Mesendoderm (in vitro differentiated cells): ENCODE data around the gene CPNE8.

Experiments used
- DNase-seq: peaks from one replicate; pipeline ENCODE4 v3.0.0; 2013
- H2AK5ac ChIP-seq: 2 replicates; pipeline ENCODE4 v1.6.1; 2013; ENCODE audit warnings: low read length, inconsistent platforms
- H2BK120ac ChIP-seq: 2 replicates; pipeline ENCODE4 v1.6.1; 2013; ENCODE audit warnings: low read depth, mild to moderate bottlenecking, low read length, moderate library complexity, mixed read lengths
- H2BK15ac ChIP-seq: replicated peaks from 2 replicates; pipeline ENCODE4 v1.6.1; 2013; ENCODE audit warnings: low read depth, mild to moderate bottlenecking, moderate library complexity
- H2BK5ac ChIP-seq: 2 replicates; pipeline ENCODE4 v1.6.1; 2013; ENCODE audit warnings: low read length, inconsistent platforms
- H3K18ac ChIP-seq: 2 replicates; pipeline ENCODE4 v1.6.1; 2013; ENCODE audit warnings: mild to moderate bottlenecking, low read length, mixed read lengths
- H3K23ac ChIP-seq: one replicate; pipeline ENCODE4 v1.6.1; 2013; ENCODE audit warnings: low read length
- H3K27ac ChIP-seq: 2 replicates; pipeline ENCODE4 v1.5.1; 2013; ENCODE audit warnings: low read depth, mild to moderate bottlenecking, inconsistent platforms, low read length, moderate library complexity
- H3K27me3 ChIP-seq: 2 replicates; pipeline ENCODE4 v1.6.1; 2013; ENCODE audit warnings: low read length, control low read depth, mild to moderate bottlenecking, inconsistent platforms; ENCODE audit not compliant: insufficient read depth, poor library complexity
- H3K36me3 ChIP-seq: 2 replicates; pipeline ENCODE4 v1.6.1; 2013; ENCODE audit warnings: low read length, inconsistent platforms; ENCODE audit not compliant: control insufficient read depth, insufficient read depth
- H3K4ac ChIP-seq: one replicate; pipeline ENCODE4 v1.6.1; 2013; ENCODE audit warnings: low read depth, mild to moderate bottlenecking, low read length, moderate library complexity
- H3K4me1 ChIP-seq: 2 replicates; pipeline ENCODE4 v1.6.1; 2013; ENCODE audit warnings: low read depth, low read length, inconsistent platforms; ENCODE audit not compliant: control insufficient read depth
- H3K4me2 ChIP-seq: 2 replicates; pipeline ENCODE4 v1.6.1; 2013; ENCODE audit warnings: low read length
- H3K4me3 ChIP-seq: 2 replicates; pipeline ENCODE4 v1.5.1; 2013; ENCODE audit warnings: mild to moderate bottlenecking, low read length
- H3K56ac ChIP-seq: one replicate; pipeline ENCODE4 v1.6.1; 2013; ENCODE audit warnings: low read length
- H3K79me1 ChIP-seq: 2 replicates; pipeline ENCODE4 v1.6.1; 2013; ENCODE audit warnings: low read length, inconsistent platforms
- H3K79me2 ChIP-seq: 2 replicates; pipeline ENCODE4 v1.6.1; 2013; ENCODE audit warnings: mild to moderate bottlenecking, low read length; ENCODE audit not compliant: control insufficient read depth, insufficient read depth
- H3K9ac ChIP-seq: 2 replicates; pipeline ENCODE4 v1.6.1; 2013; ENCODE audit warnings: low read length, inconsistent platforms
- H4K5ac ChIP-seq: one replicate; pipeline ENCODE4 v1.6.1; 2013; ENCODE audit warnings: low read length
- H4K8ac ChIP-seq: one replicate; pipeline ENCODE4 v1.6.1; 2013; ENCODE audit warnings: low read depth, mild to moderate bottlenecking, control low read depth, low read length, moderate library complexity
- WGBS: extraction: QIAGEN DNeasy Blood & Tissue Kit; methylation state at CpG from one replicate; pipeline ENCODE4 v1.1.7; 2013; ENCODE audit warnings: low lambda C conversion rate, missing lambda C conversion rate; ENCODE audit not compliant: insufficient coverage; ENCODE audit errors: extremely low coverage; 5-methylcytosine and 5-hydroxymethylcytosine counted together

Gene CPNE8

DNA sequence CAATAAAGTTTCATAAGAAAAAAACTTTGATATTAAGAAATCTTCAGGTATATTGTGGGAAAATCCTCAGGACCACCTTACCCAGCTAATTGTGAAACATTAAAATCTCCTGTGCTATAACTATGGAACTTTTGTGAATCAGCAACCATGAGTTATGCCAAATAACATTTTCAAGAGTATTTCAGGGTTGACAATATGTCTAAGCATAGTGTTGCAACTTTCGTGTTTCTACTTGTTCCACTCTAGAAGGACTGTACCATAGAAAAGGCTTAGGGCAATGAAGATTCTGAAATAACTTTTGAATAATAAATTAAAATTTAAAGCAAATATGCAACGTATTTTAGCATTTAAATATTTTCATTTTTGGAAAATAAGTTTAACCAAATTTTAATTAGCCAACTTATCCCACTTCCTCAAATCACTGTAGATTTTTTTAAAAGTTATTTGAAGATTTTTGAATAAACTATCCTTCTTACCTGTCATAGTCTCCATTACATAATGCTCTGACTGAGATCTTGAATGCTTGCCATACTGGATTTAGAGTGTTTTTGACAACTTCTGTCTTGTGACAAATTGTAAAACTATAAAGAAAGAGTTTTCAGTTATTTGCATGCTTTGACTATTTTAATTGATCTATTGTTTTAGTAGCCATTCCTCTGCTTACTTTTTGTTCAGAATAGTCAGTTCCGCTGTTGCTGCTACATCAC, 143.6 kb downstream of the CPNE8 start:
- no peak for DNase-seq
- Histone ChIP-seq H3K56ac (no peak overlapping the region), H2BK5ac (no peak overlapping the region), H3K4ac (no peak overlapping the region), H2BK120ac (no peak overlapping the region), H3K27me3 (no peaks in the 10 kb centered on the region), H3K4me2 (no peak overlapping the region), H3K23ac (no peak overlapping the region), H3K18ac (no peak overlapping the region), H3K79me2 (no peaks in the 10 kb centered on the region), H3K9ac (no peak overlapping the region), H3K4me3 (no peak overlapping the region), H3K27ac (no peak overlapping the region), H4K8ac (no peak overlapping the region), H4K5ac (no peak overlapping the region), H3K79me1 (no peaks in the 10 kb centered on the region), H3K4me1 (no peaks in the 10 kb centered on the region), H2AK5ac (no peak overlapping the region), H3K36me3 (no peaks in the 10 kb centered on the region), H2BK15ac (no peak overlapping the region)
- WGBS: no CpG with 5 or more reads among the region's 3 CpGs

DNA sequence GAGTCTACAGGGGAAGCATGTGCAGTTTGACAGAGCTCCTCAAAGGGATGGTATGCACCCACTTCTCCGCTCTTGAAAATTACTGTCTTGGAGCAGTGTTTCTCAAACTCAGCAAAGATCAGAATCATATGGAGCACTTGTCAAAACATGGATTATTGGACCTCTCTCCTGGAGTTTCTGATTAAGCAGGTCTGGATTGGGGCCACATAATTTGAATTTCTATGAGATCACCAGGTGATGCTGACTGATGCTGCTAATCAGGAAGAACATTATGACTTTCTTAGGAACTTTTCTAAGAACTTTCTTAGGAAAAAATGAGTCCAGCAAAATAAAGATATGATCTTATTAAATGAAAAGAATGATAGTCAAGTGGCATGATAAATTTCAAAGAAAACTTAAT, 144.3 kb downstream of the CPNE8 start:
- Histone ChIP-seq H2BK5ac (no peak overlapping the region), H3K79me2 (no peaks in the 10 kb centered on the region), H2BK15ac (no peak overlapping the region), H4K8ac (no peak overlapping the region), H3K4me3 (no peak overlapping the region), H3K79me1 (no peaks in the 10 kb centered on the region), H3K18ac (no peak overlapping the region), H2BK120ac (no peak overlapping the region), H3K4me2 (no peak overlapping the region), H2AK5ac (no peak overlapping the region), H3K9ac (no peak overlapping the region), H3K4me1 (no peaks in the 10 kb centered on the region), H3K56ac (no peak overlapping the region), H3K4ac (no peak overlapping the region), H4K5ac (no peak overlapping the region), H3K36me3 (no peaks in the 10 kb centered on the region), H3K23ac (no peak overlapping the region), H3K27me3 (no peaks in the 10 kb centered on the region), H3K27ac (no peak overlapping the region)
- no peak for DNase-seq
- WGBS: no CpG with 5 or more reads among the region's 1 CpG

DNA sequence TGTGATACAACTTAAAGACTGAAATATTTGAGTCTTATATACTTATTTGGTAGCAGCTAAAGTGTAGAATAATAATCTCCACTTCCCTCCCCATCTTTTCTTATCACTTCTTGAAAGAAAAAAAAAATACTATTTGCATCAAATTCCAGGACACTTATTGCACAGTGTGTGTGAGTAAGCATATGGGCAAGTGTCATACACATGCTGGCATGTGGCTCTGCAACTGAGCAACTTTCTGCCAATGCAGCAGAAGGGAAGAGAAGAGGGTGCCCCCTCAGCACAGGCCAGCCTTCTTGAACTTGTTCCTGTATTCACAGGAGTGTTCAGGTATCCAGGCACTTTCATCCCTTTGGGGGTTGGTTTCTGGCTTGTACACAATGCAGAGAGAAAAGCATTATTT, 145.8 kb downstream of the CPNE8 start:
- Histone ChIP-seq H3K4ac (no peak overlapping the region), H2BK120ac (no peak overlapping the region), H3K27me3 (no peaks in the 10 kb centered on the region), H3K79me1 (no peaks in the 10 kb centered on the region), H2AK5ac (no peak overlapping the region), H3K79me2 (no peaks in the 10 kb centered on the region), H3K27ac (no peak overlapping the region), H3K4me3 (no peak overlapping the region), H3K18ac (no peak overlapping the region), H3K4me1 (no peaks in the 10 kb centered on the region), H2BK5ac (no peak overlapping the region), H2BK15ac (no peak overlapping the region), H3K9ac (no peak overlapping the region), H3K4me2 (no peak overlapping the region), H4K8ac (no peak overlapping the region), H4K5ac (no peak overlapping the region), H3K56ac (no peak overlapping the region), H3K23ac (no peak overlapping the region), H3K36me3 (no peaks in the 10 kb centered on the region)
- DNase-seq: no peak

DNA sequence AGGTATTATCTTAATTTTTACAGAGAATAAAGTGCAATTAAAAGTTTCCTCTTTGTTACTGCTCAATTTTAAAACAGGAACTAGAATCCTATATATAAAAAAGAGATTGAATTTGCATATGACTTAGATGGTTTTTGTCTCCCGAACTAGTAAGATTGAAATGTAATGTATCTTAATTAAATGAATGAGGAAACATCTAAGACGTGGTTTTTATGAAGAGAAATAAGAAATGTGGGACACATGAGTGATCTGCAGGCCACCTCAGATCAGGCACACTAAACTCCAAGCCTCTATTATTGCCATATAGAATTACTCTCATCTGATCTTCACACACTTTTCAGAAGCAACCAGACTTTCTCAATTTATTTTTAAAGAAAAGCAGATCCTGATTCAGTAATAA, 158.6 kb downstream of the CPNE8 start:
- Histone ChIP-seq H3K4me2 (no peak overlapping the region), H3K36me3 (no peaks in the 10 kb centered on the region), H3K18ac (no peak overlapping the region), H3K56ac (no peak overlapping the region), H2BK5ac (no peak overlapping the region), H2BK15ac (no peak overlapping the region), H4K8ac (no peak overlapping the region), H3K23ac (no peak overlapping the region), H3K27ac (no peak overlapping the region), H3K79me2 (no peaks in the 10 kb centered on the region), H3K4me1 (no peaks in the 10 kb centered on the region), H4K5ac (no peak overlapping the region), H3K27me3 (no peaks in the 10 kb centered on the region), H2BK120ac (no peak overlapping the region), H2AK5ac (no peak overlapping the region), H3K4ac (no peak overlapping the region), H3K9ac (no peak overlapping the region), H3K79me1 (no peaks in the 10 kb centered on the region), H3K4me3 (no peak overlapping the region)
- WGBS: no CpG with 5 or more reads among the region's 2 CpGs
- no peak for DNase-seq

DNA sequence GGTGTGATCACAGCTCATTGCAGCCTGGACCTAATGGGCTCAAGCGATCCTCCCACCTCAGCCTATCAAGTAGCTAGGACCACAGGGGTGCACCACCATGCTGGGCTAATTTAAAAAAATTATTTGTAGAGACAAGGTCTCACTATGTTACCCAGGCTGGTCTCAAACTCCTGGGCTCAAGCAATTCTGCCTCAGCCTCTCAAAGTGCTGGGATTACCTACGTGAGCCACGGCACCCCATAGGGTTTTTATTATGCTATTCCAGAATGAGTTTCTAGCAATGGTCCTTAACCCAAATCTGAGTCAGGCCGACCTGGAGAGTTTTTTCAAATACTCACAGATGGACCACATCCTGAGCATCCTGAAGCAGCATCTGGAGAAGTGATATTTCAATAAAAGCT, 159.8 kb downstream of the CPNE8 start:
- no peak overlapping the region for H3K4me3 ChIP-seq
- no peak overlapping the region for H3K18ac ChIP-seq
- no peak overlapping the region for H3K4me2 ChIP-seq
- H2AK5ac ChIP-seq: no peak overlapping the region
- H3K56ac ChIP-seq: no peak overlapping the region
- no peak overlapping the region for H3K9ac ChIP-seq
- H3K79me2 ChIP-seq: no peaks in the 10 kb centered on the region
- no peak overlapping the region for H3K4ac ChIP-seq
- no peaks in the 10 kb centered on the region for H3K4me1 ChIP-seq
- DNase-seq: no peak
- H2BK5ac ChIP-seq: no peak overlapping the region
- H3K27me3 ChIP-seq: no peaks in the 10 kb centered on the region
- no peaks in the 10 kb centered on the region for H3K79me1 ChIP-seq
- no peak overlapping the region for H4K5ac ChIP-seq
- H2BK120ac ChIP-seq: no peak overlapping the region
- H4K8ac ChIP-seq: no peak overlapping the region
- no peak overlapping the region for H3K23ac ChIP-seq
- H3K36me3 ChIP-seq: no peaks in the 10 kb centered on the region
- no peak overlapping the region for H2BK15ac ChIP-seq
- H3K27ac ChIP-seq: no peak overlapping the region
- no CpG with 5 or more reads among the region's 4 CpGs for WGBS

DNA sequence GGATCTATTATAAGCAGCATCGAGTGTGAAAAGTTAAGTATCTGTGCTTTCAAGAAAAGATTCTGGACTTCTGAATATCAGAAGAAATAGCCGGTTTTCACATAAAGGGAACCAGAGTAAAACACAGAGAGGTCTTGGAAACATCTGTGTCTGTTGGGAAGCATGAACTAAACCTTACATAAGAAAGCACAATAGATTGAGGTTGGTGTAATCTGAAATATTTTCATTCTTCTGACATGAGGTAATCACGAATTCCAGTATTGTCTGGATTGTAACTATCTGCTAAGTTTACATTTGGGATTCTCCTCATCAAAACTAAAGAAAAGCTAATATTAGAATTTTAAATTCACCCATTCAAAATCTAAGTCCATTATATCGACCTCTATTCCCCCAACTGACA, 161.3 kb downstream of the CPNE8 start:
- no peak overlapping the region for H2AK5ac ChIP-seq
- H3K4me2 ChIP-seq: no peak overlapping the region
- H3K79me2 ChIP-seq: no peaks in the 10 kb centered on the region
- no peaks in the 10 kb centered on the region for H3K27me3 ChIP-seq
- no peak overlapping the region for H3K27ac ChIP-seq
- H3K23ac ChIP-seq: no peak overlapping the region
- no peak for DNase-seq
- H3K4me3 ChIP-seq: no peak overlapping the region
- H3K36me3 ChIP-seq: no peaks in the 10 kb centered on the region
- no peak overlapping the region for H3K4ac ChIP-seq
- H3K9ac ChIP-seq: no peak overlapping the region
- H2BK5ac ChIP-seq: no peak overlapping the region
- no peak overlapping the region for H4K5ac ChIP-seq
- no peak overlapping the region for H2BK120ac ChIP-seq
- H3K4me1 ChIP-seq: no peaks in the 10 kb centered on the region
- no peak overlapping the region for H2BK15ac ChIP-seq
- H4K8ac ChIP-seq: no peak overlapping the region
- no CpG with 5 or more reads among the region's 4 CpGs for WGBS
- H3K79me1 ChIP-seq: no peaks in the 10 kb centered on the region
- no peak overlapping the region for H3K56ac ChIP-seq
- H3K18ac ChIP-seq: no peak overlapping the region
